ENCODE measurements around the gene LPP.

- TF ChIP-seq CTCF (IDR thresholded peaks at IDR 0.05; ENCODE audit: borderline replicate concordance, extremely low read depth, low read length, poor library complexity, severe bottlenecking), result no peak
- no peak for TF ChIP-seq EZH2 (IDR thresholded peaks at IDR 0.05; ENCODE audit: borderline replicate concordance, low read depth, low read length, severe bottlenecking)
Measured at GRCh38 chr3:188184160-188184559, 30.2 kb downstream of the LPP start.

Data from DND-41 (cell line).